T-helper 2 cell (primary cell): ENCODE measurements around the gene GNA12.

Source experiments
- DNase-seq, 5 experiments: peaks; one replicate each; pipeline versions ENCODE4 v3.0.0 to v3.0.0-alpha.2; 2012 to 2022

Gene GNA12

GRCh38 chr7:2817456-2817855 lies 26.7 kb downstream of the GNA12 start:
- no peak for DNase-seq

- DNase-seq: no peak
Measured at GRCh38 chr7:2815875-2816245, 28.2 kb downstream of the GNA12 start.

GRCh38 chr7:2814946-2815874 lies 28.9 kb downstream of the GNA12 start:
- DNase-seq: no peak

GRCh38 chr7:2814186-2814945 lies 29.7 kb downstream of the GNA12 start:
- DNase-seq: no peak

GRCh38 chr7:2813350-2814185 lies 30.5 kb downstream of the GNA12 start:
- no peak for DNase-seq

- DNase-seq: no peak
Measured at GRCh38 chr7:2812831-2813230, 31.3 kb downstream of the GNA12 start.

GRCh38 chr7:2812114-2812487 lies 32.0 kb downstream of the GNA12 start:
- DNase-seq: no peak

- no peak for DNase-seq
Measured at GRCh38 chr7:2811476-2812113, 32.5 kb downstream of the GNA12 start.

GRCh38 chr7:2810682-2811415 lies 33.3 kb downstream of the GNA12 start:
- no peak for DNase-seq

- no peak for DNase-seq
Measured at GRCh38 chr7:2809903-2810625, 34.0 kb downstream of the GNA12 start.

GRCh38 chr7:2808891-2809665 lies 35.0 kb downstream of the GNA12 start:
- DNase-seq: no peak

- no peak for DNase-seq
Measured at GRCh38 chr7:2807845-2808772, 36.0 kb downstream of the GNA12 start.

- DNase-seq: no peak
Measured at GRCh38 chr7:2807460-2807844, 36.7 kb downstream of the GNA12 start.

- no peak for DNase-seq
Measured at GRCh38 chr7:2806571-2806970, 37.5 kb downstream of the GNA12 start.

GRCh38 chr7:2805213-2805944 lies 38.7 kb downstream of the GNA12 start:
- no peak for DNase-seq

- no peak for DNase-seq
Measured at GRCh38 chr7:2804227-2804763, 39.8 kb downstream of the GNA12 start.

GRCh38 chr7:2803755-2804154 lies 40.4 kb downstream of the GNA12 start:
- no peak for DNase-seq

GRCh38 chr7:2803342-2803692 lies 40.8 kb downstream of the GNA12 start:
- no peak for DNase-seq
